Mesothelial cell of epicardium (in vitro differentiated cells): ENCODE results near the gene CALD1. TPM values are rescaled to one million over a fixed set of nuclear protein-coding genes. Genes with fewer than 3 reads are reported as not detected.
A peak's percentile ranks its signal among the peaks of the same experiment; 100 is the strongest.

Experiments used
- DNase-seq, 2 experiments: peaks; one replicate each; pipeline ENCODE4 v3.0.0; 2021; ENCODE audit warnings: low spot score in 2 of 2; ENCODE audit not compliant: unreplicated experiment in 2 of 2
- H3K27ac Mint-ChIP-seq: 2 replicates; pipeline ENCODE4 v1.8.0; 2021; ENCODE audit warnings: mixed read lengths
- H3K27me3 Mint-ChIP-seq: 2 replicates; pipeline ENCODE4 v1.8.0; 2021; ENCODE audit warnings: low read depth, mixed read lengths
- H3K36me3 Mint-ChIP-seq: 2 replicates; pipeline ENCODE4 v1.8.0; 2021; ENCODE audit warnings: mixed read lengths
- H3K4me1 Mint-ChIP-seq: 2 replicates; pipeline ENCODE4 v1.8.0; 2021; ENCODE audit warnings: mixed read lengths
- H3K4me3 Mint-ChIP-seq: 2 replicates; pipeline ENCODE4 v1.8.0; 2021; ENCODE audit warnings: mild to moderate bottlenecking, moderate library complexity, mixed read lengths
- H3K9me3 Mint-ChIP-seq: 2 replicates; pipeline ENCODE4 v1.8.0; 2021; ENCODE audit warnings: mixed read lengths
- CTCF ChIP-seq: fragments of 200-600 bp; sonication (generic); IDR thresholded peaks from one replicate; pipeline ENCODE4 v1.5.0; 2021; ENCODE audit warnings: antibody characterized with exemption; ENCODE audit not compliant: unreplicated experiment
- total RNA-seq: library from RNA; stranded (reverse); gene quantifications from 3 replicates; pipeline ENCODE4 v1.2.1, GENCODE V29; 2021

Gene CALD1
- total RNA-seq, 1 donor from 2014 or later = 191 TPM

- no peak for TF ChIP-seq CTCF
- H3K36me3 Mint-ChIP-seq = peaks cover 11% of the 10 kb centered on the region
- peaks cover 42% of the 10 kb centered on the region for H3K4me1 Mint-ChIP-seq
- no peak overlapping the region for H3K4me3 Mint-ChIP-seq
- no peaks in the 10 kb centered on the region for H3K9me3 Mint-ChIP-seq
- DNase-seq = no peak
- no peaks in the 10 kb centered on the region for H3K27me3 Mint-ChIP-seq
- no peak overlapping the region for H3K27ac Mint-ChIP-seq
These were observed 71.7 kb downstream of the CALD1 start for GRCh38 chr7:134851141-134851540.

DNA sequence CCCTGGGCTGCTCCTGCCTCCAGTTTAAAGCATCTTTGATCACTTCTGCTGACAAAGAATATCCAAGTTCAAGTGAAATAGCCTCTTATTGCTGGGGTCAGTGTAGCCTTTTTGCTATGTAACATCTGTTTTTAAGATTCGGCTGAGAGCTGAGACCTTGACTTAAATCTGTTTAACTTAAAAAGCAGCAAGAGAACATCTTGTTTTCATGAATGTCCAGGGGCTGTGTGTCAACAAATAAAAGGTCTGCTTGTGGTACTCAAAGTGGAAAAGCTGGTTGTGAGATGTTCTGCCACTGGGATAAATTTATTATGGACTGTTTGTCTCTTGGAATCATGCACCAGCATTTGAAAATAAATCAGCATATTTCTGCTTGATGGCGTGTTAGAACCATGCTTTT, 73.2 kb downstream of the CALD1 start:
- peaks cover 48% of the 10 kb centered on the region for H3K4me1 Mint-ChIP-seq
- no peak overlapping the region for H3K4me3 Mint-ChIP-seq
- peaks cover 2% of the 10 kb centered on the region for H3K36me3 Mint-ChIP-seq
- peak overlapping the region; percentile 62 for H3K27ac Mint-ChIP-seq
- no peaks in the 10 kb centered on the region for H3K9me3 Mint-ChIP-seq
- DNase-seq = no peak
- H3K27me3 Mint-ChIP-seq = no peaks in the 10 kb centered on the region
- TF ChIP-seq CTCF = no peak

GRCh38 chr7:134854816-134855215, 75.4 kb downstream of the CALD1 start:
- Mint-ChIP-seq H3K36me3 (peaks cover 2% of the 10 kb centered on the region), H3K9me3 (no peaks in the 10 kb centered on the region), H3K4me1 (peaks cover 49% of the 10 kb centered on the region), H3K27me3 (no peaks in the 10 kb centered on the region), H3K27ac (peak overlapping the region; percentile 52), H3K4me3 (no peak overlapping the region)
- TF ChIP-seq CTCF = no peak
- DNase-seq = no peak

GRCh38 chr7:134855442-134855841, 76.0 kb downstream of the CALD1 start:
- Mint-ChIP-seq H3K27me3 (no peaks in the 10 kb centered on the region), H3K27ac (peak overlapping the region; percentile 70), H3K9me3 (no peaks in the 10 kb centered on the region), H3K4me3 (no peak overlapping the region), H3K36me3 (peaks cover 2% of the 10 kb centered on the region), H3K4me1 (peaks cover 46% of the 10 kb centered on the region)
- no peak for TF ChIP-seq CTCF
- no peak for DNase-seq

DNA sequence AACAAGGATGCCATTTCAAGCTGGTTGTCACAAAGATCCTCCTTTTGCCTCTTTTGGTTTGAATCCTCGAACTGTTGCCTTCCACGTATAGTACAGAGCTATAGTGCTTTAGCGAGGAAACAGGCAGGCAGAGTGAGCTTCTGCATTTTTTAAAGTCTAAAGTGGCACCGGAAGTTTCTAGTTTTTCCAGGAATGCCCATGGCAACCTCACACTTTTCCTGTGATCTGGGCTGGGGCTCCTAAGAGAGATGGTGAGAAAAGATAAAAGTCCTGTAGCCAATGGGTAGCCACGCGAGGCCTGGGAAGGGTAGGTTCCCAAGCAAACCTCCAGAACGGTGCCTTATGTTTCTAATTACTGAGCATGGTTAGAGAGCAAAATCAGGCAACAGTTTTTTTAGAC, 76.7 kb downstream of the CALD1 start:
- H3K27me3 Mint-ChIP-seq = no peaks in the 10 kb centered on the region
- no peak for TF ChIP-seq CTCF
- H3K36me3 Mint-ChIP-seq = no peaks in the 10 kb centered on the region
- no peak for DNase-seq
- no peak overlapping the region for H3K4me3 Mint-ChIP-seq
- H3K27ac Mint-ChIP-seq = peak overlapping the region; percentile 70
- no peaks in the 10 kb centered on the region for H3K9me3 Mint-ChIP-seq
- peaks cover 44% of the 10 kb centered on the region for H3K4me1 Mint-ChIP-seq

GRCh38 chr7:134856691-134857090, 77.3 kb downstream of the CALD1 start:
- Mint-ChIP-seq H3K4me3 (no peak overlapping the region), H3K27me3 (no peaks in the 10 kb centered on the region), H3K36me3 (no peaks in the 10 kb centered on the region), H3K27ac (peak overlapping the region; percentile 70), H3K9me3 (no peaks in the 10 kb centered on the region), H3K4me1 (peaks cover 41% of the 10 kb centered on the region)
- no peak for DNase-seq
- TF ChIP-seq CTCF = no peak
